Activated naive CD8-positive, alpha-beta T cell treated with anti-CD3 and anti-CD28 coated beads, Interleukin-2, amount 50 U/mL, for 24 hours (primary cell): Measurements from ENCODE around the gene DLX6.

Experiments used
- ATAC-seq: fragments of 150-1000 bp; cut with Tn5 transposase; one replicate; pipeline ENCODE4 v1.10.0; 2021
- DNase-seq: peaks from one replicate; pipeline ENCODE4 v3.0.0; 2021
- H3K27ac Mint-ChIP-seq: one replicate; pipeline ENCODE4 v1.8.0; 2021; ENCODE audit warnings: mild to moderate bottlenecking, mixed read lengths
- H3K27me3 Mint-ChIP-seq: one replicate; pipeline ENCODE4 v1.8.0; 2021; ENCODE audit warnings: mixed read lengths
- H3K36me3 Mint-ChIP-seq: one replicate; pipeline ENCODE4 v1.8.0; 2021; ENCODE audit warnings: low read depth, mixed read lengths
- H3K4me1 Mint-ChIP-seq: one replicate; pipeline ENCODE4 v1.8.0; 2021; ENCODE audit warnings: mixed read lengths
- H3K4me3 Mint-ChIP-seq: one replicate; pipeline ENCODE4 v1.8.0; 2021; ENCODE audit warnings: mild to moderate bottlenecking, moderate library complexity, mixed read lengths
- H3K9me3 Mint-ChIP-seq: one replicate; pipeline ENCODE4 v1.8.0; 2021; ENCODE audit warnings: mixed read lengths

The DLX6 gene

DNA sequence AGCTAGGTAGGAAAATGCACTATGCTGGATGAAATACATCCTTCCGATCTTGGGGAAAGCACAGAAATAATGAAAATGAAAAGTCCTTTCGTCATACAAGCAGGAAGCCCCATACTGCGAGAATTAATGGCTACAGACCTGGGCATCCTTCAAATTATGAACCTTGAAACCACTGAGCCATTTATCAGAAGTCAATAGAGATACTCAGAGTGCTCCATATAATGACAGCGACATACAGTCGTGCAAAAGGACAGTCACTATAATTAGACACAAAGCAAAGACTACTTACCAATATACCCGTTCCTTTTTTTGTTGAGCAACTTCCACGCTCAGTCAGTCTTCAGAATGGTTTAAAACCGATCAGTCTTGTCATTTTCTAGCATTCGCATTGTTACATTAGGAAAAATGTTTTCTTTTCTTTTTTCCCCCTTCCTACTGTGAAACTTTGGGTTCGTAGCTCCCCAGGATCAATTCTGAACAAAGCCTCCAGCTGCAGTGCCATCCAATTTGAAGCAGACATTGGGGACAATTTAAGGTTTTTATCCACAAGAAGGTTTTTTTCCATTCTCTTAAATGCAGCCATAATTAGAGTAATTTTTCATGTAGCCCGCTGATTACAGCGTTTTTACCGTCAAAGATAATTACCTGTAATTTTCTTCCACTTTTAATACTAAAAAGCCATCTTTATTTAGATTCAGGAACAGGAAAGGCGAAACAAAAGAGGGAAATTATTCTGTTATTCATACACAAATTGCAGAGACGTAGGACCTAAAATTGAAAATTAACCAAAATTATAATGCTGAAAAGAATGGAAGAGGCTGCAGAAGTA lies 6.4 kb downstream of the DLX6 start:
- Mint-ChIP-seq H3K27ac (no peak overlapping the region), H3K4me3 (no peak overlapping the region), H3K27me3 (peaks cover 95% of the 10 kb centered on the region), H3K9me3 (peaks cover 12% of the 10 kb centered on the region), H3K36me3 (no peaks in the 10 kb centered on the region), H3K4me1 (peaks cover 2% of the 10 kb centered on the region)
- DNase-seq = no peak
- ATAC-seq = no peak

DNA sequence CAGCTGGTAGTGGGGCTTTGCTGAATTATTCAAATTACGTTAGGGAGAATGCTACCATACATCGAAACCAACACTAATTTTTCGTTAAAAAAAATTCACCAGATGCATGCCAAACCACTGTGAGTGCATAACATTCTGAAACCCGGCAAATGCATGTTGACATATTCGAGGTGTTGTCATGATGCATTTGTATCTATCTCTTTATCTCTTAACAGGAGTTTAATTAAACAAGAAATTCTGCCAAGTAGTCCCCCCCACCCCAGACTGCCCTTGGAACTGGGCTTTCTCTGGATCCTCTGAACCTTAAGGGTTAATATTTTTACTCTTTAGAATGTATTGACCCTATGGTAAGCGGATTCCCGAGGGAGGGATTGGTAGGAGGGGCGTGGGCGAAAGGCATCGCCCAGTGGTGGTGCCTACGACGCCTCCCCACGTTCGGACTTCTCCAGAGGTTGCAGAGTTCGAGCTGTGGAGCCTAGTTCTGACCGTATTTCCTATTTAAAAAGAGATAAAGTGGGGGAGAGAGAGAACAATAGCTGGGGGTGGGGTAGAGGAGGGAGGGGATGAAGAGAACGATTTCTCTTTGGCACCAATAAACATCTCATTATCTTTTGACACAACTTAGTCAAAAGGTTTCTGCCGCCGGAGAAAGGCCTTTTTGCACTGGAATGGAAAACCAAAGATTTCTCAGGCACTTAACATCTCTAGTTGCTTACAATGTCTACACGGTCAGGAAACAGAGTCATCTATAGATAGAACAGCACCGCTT lies 7.2 kb downstream of the DLX6 start:
- peaks cover 95% of the 10 kb centered on the region for H3K27me3 Mint-ChIP-seq
- H3K36me3 Mint-ChIP-seq = no peaks in the 10 kb centered on the region
- ATAC-seq = no peak
- no peak for DNase-seq
- no peak overlapping the region for H3K4me3 Mint-ChIP-seq
- no peak overlapping the region for H3K27ac Mint-ChIP-seq
- H3K9me3 Mint-ChIP-seq = peaks cover 12% of the 10 kb centered on the region
- peaks cover under 1% of the 10 kb centered on the region for H3K4me1 Mint-ChIP-seq

DNA sequence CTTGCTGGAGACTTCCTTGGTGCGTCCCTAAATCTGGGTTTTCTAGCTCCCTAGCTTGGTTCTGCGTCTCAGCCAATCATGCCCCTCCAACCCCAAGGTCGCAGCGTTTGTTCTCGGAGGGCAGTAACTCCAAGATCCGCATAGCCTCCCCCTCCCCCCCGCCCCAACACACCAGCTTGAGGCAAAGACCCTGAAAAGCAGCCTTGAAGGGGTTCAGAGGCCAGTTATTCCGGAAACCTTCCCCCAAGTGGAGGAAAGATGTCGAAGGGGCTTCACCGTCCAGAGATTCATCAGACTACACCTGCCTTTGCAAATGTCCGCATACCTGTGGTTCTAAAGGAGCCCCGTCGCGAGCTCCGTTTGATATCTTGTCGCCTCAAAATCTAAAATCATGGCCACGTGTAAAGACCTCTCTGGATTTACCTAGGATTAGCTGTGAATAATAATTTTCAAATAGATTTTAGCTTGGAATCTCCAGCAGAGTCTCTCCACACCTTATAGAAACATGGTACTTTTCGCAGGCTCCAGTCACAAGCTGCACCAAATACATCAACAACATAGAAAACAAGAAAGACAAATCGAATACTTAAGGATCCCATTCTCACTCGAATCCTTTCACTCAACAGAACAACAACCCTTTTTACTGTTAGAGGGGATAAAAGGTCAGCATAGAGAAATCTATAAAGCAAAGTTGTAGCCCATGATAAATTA lies 7.9 kb downstream of the DLX6 start:
- H3K9me3 Mint-ChIP-seq = peaks cover 12% of the 10 kb centered on the region
- ATAC-seq = no peak
- H3K27ac Mint-ChIP-seq = no peak overlapping the region
- peaks cover 95% of the 10 kb centered on the region for H3K27me3 Mint-ChIP-seq
- no peak for DNase-seq
- no peaks in the 10 kb centered on the region for H3K36me3 Mint-ChIP-seq
- H3K4me3 Mint-ChIP-seq = no peak overlapping the region
- H3K4me1 Mint-ChIP-seq = peaks cover 3% of the 10 kb centered on the region

DNA sequence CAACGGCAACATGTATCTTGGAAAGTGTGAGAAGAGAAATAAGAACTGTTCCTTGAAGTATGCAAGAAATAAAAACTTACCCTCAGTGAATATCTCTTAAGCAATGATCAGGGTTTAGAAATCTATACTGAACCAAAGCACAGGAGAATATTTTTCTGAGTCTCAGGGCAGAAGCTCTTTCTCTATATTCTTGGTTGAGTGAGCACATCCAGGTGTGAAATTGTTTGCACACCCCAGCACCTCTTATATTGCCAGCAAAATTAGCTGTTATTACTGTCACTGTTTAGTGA lies 8.4 kb downstream of the DLX6 start:
- H3K27ac Mint-ChIP-seq = no peak overlapping the region

DNA sequence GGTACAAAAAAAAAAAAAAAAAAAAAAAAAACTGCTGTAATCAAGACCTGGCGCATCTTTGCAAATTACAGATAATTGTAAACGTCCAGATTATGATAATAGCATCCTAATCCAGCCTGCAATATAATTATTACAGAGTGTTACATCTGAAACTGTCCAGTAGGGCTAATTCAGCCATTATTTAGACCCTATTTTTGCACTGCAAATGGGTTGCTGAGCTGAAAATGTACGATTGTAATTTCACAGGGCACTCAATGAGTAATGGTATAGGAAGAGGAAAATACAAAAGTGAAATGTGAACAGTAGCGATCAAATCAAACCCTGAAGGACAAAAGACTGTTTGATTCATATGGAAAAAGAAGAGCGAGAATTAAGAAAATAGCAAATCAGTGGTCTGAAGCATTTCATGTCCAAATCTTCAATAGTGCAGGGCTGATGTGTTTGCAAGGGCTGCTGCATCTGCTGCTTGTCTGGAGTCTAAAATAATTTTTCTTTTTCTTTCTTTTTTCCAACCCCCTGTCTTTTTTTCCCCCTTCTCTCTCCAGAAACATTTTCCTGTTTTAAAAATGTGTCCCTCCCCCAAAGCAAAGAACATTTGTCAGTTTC lies 8.9 kb downstream of the DLX6 start:
- Mint-ChIP-seq H3K27ac (no peak overlapping the region), H3K36me3 (no peaks in the 10 kb centered on the region), H3K4me3 (no peak overlapping the region), H3K9me3 (peaks cover 12% of the 10 kb centered on the region), H3K27me3 (peaks cover 94% of the 10 kb centered on the region), H3K4me1 (peaks cover 3% of the 10 kb centered on the region)
- DNase-seq (no peak), ATAC-seq (no peak)

More for the DNA sequence above, 8.4 kb downstream of the DLX6 start:
- DNase-seq (no peak), ATAC-seq (no peak)
- H3K27me3 Mint-ChIP-seq = peaks cover 94% of the 10 kb centered on the region
- no peak overlapping the region for H3K4me3 Mint-ChIP-seq
- peaks cover 12% of the 10 kb centered on the region for H3K9me3 Mint-ChIP-seq
- H3K4me1 Mint-ChIP-seq = peaks cover 3% of the 10 kb centered on the region
- H3K36me3 Mint-ChIP-seq = no peaks in the 10 kb centered on the region

DNA sequence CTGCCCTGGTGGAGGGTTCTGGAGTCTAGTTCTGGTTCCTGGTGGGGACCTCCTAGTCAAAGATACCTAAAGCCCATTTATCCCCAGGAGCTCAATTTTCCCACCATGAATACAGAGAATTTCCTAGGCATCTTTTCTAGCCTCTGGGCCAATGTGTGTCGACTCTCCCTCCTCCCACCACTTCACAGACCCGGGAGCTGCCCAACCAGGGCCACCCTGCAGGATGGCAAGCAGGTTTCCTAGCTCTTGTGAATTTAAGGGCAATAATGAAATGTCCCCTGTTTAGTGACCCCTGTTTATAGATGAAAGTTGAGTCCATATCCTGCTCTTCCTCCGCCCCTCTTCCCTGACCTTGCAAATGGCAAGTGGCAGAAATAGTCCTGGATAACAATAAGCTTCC lies 9.9 kb downstream of the DLX6 start:
- peaks cover 94% of the 10 kb centered on the region for H3K27me3 Mint-ChIP-seq
- no peaks in the 10 kb centered on the region for H3K36me3 Mint-ChIP-seq
- H3K4me1 Mint-ChIP-seq = peaks cover 3% of the 10 kb centered on the region
- no peak overlapping the region for H3K27ac Mint-ChIP-seq
- DNase-seq (no peak), ATAC-seq (no peak)
- peaks cover 12% of the 10 kb centered on the region for H3K9me3 Mint-ChIP-seq
- H3K4me3 Mint-ChIP-seq = no peak overlapping the region

DNA sequence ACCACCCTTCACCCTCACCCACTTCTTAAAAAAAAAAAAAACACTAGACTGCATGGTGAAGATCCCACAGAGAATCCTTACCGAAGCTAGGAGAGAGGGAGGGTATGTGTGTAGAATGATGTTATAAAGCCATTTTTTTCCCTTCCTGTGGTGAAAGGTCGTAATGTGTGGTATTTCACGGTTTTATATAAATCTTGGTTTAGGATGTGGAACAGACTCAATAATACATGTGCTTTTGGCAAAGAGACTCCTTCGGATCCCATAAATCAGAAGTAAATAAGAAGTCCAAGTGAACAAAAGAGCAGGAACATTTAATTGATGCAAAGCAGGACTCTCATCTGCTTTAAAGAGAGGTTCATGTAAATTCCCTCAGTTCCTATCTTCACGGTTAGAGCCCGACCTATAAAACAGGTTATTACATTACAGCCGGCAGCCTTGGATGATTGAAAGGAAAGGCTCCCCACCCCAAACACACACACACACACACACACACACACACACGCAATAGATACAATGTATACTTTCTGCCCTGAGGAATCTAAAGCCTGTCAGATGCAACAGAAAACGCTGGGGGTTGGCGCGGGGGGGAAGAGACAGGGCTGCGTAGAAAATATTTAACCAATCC lies 10.5 kb downstream of the DLX6 start:
- Mint-ChIP-seq H3K27ac (no peak overlapping the region), H3K4me1 (peaks cover 7% of the 10 kb centered on the region)
- no peak for ATAC-seq

DNA sequence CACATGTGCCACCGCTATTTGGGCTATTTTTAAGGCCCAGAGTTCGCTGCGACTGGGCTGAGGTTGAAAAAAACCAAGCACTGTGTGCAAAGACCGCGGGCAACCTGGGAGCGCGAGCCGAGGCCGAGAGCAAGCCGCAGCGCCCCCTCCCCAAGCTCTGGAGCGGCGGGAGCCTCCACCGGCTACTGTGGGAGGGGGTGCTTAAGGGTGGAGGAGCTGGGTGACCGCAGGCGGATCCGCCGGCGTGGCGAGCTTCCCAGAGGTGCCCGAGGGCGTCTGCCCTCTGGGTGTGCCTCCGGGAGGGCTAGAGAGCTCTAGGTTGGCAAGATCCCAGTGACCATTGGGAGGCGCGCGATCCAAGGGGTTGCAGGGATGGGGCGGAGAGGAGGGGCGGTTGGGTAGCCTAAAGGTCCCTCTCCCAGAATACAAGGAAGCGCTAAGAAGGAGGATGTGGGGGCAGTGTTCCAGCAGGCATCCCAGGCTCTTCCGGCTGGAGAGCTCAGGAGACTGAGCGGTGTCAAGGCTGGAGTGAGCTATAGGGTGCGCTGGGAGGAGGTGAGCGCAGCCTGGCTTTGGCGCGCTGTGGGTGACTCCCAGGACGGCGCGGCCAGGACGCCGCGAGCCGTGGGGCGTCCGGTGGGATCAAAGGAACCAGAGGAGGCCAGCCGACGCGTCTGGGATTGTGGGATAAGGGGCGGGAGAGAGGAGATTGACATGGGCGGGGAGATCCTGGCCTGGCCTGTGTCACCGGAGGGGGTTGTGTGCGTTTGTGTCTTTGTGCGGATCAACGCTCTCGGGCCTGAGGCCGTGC lies 11.2 kb downstream of the DLX6 start:
- H3K27ac Mint-ChIP-seq = no peak overlapping the region
- peaks cover 6% of the 10 kb centered on the region for H3K9me3 Mint-ChIP-seq
- H3K27me3 Mint-ChIP-seq = peaks cover 94% of the 10 kb centered on the region
- peaks cover 8% of the 10 kb centered on the region for H3K4me1 Mint-ChIP-seq
- ATAC-seq (peak; percentile 54), DNase-seq (no peak)
- H3K4me3 Mint-ChIP-seq = no peak overlapping the region
- no peaks in the 10 kb centered on the region for H3K36me3 Mint-ChIP-seq

More for the DNA sequence above, 10.5 kb downstream of the DLX6 start:
- Mint-ChIP-seq H3K9me3 (peaks cover 12% of the 10 kb centered on the region), H3K36me3 (no peaks in the 10 kb centered on the region), H3K27me3 (peaks cover 96% of the 10 kb centered on the region), H3K4me3 (no peak overlapping the region)
- no peak for DNase-seq

DNA sequence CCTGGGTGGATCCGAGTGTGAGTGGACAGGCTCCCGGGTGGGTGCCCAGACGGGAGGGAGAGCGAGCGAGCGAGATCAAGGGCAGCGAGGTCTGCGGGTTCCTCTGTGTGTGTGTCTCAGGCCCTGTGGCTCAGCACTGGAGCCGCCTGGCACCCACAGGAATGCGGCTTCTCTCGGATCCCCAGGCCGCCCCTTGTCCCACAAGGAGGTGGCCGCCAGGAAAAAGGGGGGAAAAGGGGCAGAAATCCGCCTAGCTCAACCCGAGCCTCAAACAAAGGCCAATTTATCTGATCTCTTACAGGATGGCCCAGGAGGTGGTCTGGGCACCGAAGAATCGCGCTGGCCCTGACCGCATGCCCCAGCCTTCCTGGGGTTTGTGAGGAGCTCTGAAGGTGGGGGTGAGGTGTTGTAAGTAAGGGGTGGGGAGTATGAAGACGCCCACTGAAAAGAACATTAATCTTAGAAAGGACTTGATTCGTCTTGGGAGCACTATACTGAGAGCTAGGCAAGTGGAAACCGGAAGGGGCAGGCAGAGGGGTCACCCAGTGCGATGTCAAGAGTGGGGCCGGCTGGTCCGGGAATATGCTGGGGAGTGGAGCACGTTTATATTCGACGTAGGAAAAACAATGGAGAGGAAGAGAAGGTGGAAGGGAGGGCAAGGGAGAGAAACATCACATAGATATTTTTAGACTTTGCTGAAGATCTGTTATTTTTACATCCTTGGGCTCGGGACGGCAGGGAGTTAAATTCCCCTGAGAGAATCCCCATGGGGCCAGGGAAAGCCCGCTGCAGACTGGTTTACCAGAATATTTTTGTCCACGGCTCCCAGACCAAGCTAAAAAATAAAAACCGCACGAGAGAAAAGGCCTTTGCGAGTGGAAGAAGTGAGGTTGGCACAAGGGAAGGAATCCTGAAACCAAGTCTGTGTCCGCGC lies 12.1 kb downstream of the DLX6 start:
- Mint-ChIP-seq H3K9me3 (no peaks in the 10 kb centered on the region), H3K27ac (no peak overlapping the region), H3K4me1 (peaks cover 15% of the 10 kb centered on the region), H3K27me3 (peaks cover 94% of the 10 kb centered on the region), H3K36me3 (no peaks in the 10 kb centered on the region), H3K4me3 (no peak overlapping the region)
- DNase-seq (no peak), ATAC-seq (no peak)

DNA sequence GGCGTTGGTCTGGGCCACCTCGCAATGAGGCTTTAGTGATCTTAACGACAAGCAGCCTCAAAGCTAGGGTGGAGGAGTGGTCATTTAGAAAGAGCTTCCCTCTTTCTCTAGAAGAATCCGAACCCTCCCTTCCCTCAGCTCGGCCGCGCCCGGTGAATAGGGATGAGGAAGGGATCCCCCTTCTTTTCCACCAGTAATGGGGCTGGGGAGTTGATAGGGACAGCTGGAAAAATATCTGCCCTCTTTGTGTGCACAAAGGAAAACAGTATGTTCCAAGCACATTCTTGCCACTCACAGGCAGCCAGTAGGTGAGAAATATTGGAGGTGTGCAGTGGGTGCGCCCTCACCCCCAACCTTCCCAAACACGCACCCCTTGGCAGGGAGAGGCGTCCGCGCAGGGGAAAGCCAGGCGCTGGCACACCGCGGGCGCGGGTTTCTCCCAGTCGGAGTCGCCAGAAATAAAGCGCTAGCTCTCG lies 12.8 kb downstream of the DLX6 start:
- no peak for ATAC-seq
- Mint-ChIP-seq H3K27me3 (peaks cover 94% of the 10 kb centered on the region), H3K4me3 (no peak overlapping the region), H3K27ac (no peak overlapping the region), H3K36me3 (no peaks in the 10 kb centered on the region), H3K9me3 (no peaks in the 10 kb centered on the region), H3K4me1 (peaks cover 20% of the 10 kb centered on the region)
- DNase-seq = no peak

DNA sequence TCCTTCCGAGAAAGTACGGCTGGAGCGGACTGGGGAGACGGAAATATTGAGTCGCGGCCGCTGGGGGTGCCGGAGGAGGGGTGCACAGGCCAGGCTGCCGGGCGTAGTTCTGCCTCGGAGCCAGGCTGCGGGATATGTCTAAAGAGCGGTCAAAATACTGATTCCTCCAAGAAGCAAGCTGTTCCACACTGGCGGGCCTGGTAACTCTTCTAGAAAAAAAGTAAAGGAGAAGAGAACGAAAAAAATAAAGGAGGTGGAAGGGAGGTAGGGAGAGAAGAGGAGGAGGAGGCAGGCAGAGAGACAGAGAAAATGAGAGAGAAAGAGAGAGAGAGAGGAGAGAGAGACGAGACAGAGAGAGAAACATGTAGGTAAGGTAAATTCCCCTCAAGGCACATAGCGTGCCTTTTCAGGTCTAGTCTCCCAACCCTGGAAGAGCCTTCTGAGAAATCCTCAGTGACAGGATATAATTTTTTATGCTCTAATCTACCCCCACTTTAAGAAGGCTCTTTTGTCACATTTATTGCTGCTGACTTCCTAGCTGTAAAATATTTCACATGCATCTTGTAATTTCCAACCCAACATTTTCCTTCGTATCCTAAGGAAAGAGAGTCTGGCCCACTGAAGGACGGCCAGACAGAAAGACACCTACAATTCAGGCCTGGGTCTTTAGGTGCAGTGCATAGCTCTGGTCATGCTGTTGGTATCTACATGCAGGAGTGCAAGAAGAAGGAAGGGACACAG lies 13.6 kb downstream of the DLX6 start:
- no peak for ATAC-seq
- Mint-ChIP-seq H3K4me3 (no peak overlapping the region), H3K4me1 (peaks cover 22% of the 10 kb centered on the region), H3K9me3 (no peaks in the 10 kb centered on the region), H3K27me3 (peaks cover 94% of the 10 kb centered on the region), H3K36me3 (no peaks in the 10 kb centered on the region), H3K27ac (no peak overlapping the region)
- DNase-seq = no peak

DNA sequence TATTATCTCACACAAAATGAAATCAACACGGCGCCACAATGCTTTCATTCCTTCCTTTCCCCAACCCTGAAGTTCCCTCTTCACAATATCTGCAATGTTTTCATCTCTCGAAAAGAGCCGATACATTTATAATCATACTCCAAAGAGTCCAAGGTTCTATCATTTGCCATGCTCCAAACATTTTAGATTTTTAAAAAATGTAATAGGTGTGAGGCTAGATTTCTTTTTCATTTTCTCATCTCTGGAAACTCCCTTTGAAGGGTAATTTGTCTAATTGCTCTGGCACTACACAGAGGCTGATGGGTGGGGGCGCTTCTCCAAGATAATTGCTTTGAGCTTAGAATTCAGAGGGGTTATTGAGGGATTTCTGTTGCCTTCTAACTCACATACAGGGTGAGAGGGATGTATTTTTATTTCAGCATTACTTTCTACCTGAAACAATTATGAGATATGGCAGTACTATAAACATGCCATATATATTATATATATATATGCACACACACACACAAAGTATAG lies 14.4 kb downstream of the DLX6 start:
- peaks cover 29% of the 10 kb centered on the region for H3K4me1 Mint-ChIP-seq
- no peak overlapping the region for H3K4me3 Mint-ChIP-seq
- H3K27ac Mint-ChIP-seq = no peak overlapping the region
- H3K36me3 Mint-ChIP-seq = no peaks in the 10 kb centered on the region
- H3K9me3 Mint-ChIP-seq = no peaks in the 10 kb centered on the region
- DNase-seq (no peak), ATAC-seq (no peak)
- peaks cover 94% of the 10 kb centered on the region for H3K27me3 Mint-ChIP-seq
